NT2/D1 (cell line): Measurements from ENCODE around the gene LITAFD.

Experiments used
- DNase-seq: peaks from one replicate; pipeline ENCODE4 v3.0.0-alpha.2; 2011; ENCODE audit warnings: low read depth, low spot score
- H3K27me3 ChIP-seq: 2 replicates; pipeline ENCODE4 v1.6.0; 2011; ENCODE audit warnings: mild to moderate bottlenecking; ENCODE audit not compliant: insufficient read length, insufficient read depth
- H3K36me3 ChIP-seq: 2 replicates; pipeline ENCODE4 v1.6.1; 2011; ENCODE audit warnings: mild to moderate bottlenecking, low read length, mixed read lengths; ENCODE audit not compliant: insufficient read depth, insufficient read length
- H3K4me1 ChIP-seq: 2 replicates; pipeline ENCODE4 v1.5.1; 2011; ENCODE audit not compliant: insufficient read depth, insufficient read length
- H3K4me3 ChIP-seq: 2 replicates; pipeline ENCODE4 v1.5.1; 2011; ENCODE audit warnings: low read depth; ENCODE audit not compliant: insufficient read length
- H3K9ac ChIP-seq: 2 replicates; pipeline ENCODE4 v1.6.0; 2011; ENCODE audit warnings: low read depth; ENCODE audit not compliant: insufficient read length
- H3K9me3 ChIP-seq: 2 replicates; pipeline ENCODE4 v1.5.1; 2011; ENCODE audit warnings: mild to moderate bottlenecking, low read length; ENCODE audit not compliant: insufficient read depth
- SUZ12 ChIP-seq: IDR thresholded peaks from 2 replicates; pipeline ENCODE4 v1.6.1; 2011; ENCODE audit not compliant: insufficient read length, insufficient read depth; ENCODE audit errors: extremely low read depth
- YY1 ChIP-seq: IDR thresholded peaks from 2 replicates; pipeline ENCODE4 v1.6.1; 2011; ENCODE audit not compliant: insufficient read length, insufficient read depth
- ZNF274 ChIP-seq: IDR thresholded peaks from 2 replicates; pipeline ENCODE4 v1.6.1; 2011; ENCODE audit warnings: mild to moderate bottlenecking, low read depth, low read length

Gene LITAFD

DNA sequence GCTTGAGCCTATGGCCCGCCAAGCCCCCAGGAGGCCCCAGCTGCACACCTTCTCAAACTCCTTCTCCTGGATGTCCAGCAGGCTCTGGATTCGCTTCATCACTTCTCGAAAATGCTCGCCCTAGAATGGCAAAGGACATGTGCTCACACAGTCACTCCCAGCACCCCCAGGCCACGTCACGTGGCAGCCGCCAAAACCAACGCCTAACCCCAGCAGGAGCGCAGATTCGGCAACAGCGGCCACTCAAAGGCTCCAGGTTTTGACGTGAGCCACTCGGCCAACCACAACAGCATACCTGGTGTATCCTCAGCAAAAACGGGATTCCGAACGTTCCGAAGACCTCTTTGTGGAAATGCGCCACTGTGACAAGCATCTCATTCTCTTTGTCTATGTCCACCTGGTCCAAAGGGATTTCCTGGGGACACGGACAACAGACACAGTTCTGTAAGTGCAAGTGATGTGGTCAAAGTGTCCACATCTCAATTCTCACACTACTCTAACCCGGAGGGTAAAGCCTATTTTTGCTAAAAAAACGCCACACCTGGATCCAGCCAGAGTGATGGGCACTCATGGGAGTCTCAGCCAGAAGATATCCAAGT is 12.7 kb downstream of the LITAFD start:
- H3K4me3 ChIP-seq = no peak overlapping the region
- peaks cover 98% of the 10 kb centered on the region for H3K36me3 ChIP-seq

DNA sequence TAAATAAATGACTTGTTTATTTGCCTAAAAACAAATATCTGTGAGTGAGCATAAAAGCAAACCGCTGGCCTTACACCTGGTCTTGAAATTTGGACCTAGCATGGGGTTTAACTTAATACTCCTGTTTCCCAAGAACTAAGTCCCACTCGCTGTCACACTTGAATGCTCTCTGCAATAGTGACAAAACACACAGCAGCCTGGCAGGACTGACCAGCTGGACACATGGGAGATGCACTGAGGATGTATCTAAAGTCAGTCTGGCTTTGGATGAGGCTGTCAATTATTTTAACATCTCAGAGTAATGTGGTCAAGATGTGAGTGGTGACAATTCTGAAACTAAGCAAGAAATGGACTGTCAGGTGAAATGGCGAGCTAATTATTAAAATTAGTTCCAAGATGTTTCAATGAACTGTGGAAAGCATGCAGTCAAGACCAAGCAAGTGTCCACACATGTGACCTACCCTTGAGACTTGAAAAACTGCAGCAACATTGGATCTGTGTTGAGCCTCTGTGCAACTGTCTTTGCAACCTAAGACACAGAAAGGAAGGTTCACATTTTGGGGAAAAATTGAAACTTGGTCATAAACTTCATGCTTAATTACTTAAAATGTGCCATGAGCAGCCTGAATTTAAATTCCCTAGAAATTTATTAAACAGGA is 16.6 kb downstream of the LITAFD start:
- no peak for DNase-seq
- Histone ChIP-seq H3K9ac (no peak overlapping the region), H3K4me3 (no peak overlapping the region), H3K27me3 (no peaks in the 10 kb centered on the region), H3K9me3 (no peaks in the 10 kb centered on the region), H3K36me3 (peaks cover 97% of the 10 kb centered on the region), H3K4me1 (no peaks in the 10 kb centered on the region)
- TF ChIP-seq YY1 (no peak), ZNF274 (no peak), SUZ12 (no peak)

More for the DNA sequence above, 12.7 kb downstream of the LITAFD start:
- H3K9me3 ChIP-seq = no peaks in the 10 kb centered on the region
- H3K9ac ChIP-seq = no peak overlapping the region
- TF ChIP-seq YY1 = no peak
- no peak for TF ChIP-seq ZNF274
- no peak for TF ChIP-seq SUZ12
- no peaks in the 10 kb centered on the region for H3K27me3 ChIP-seq
- DNase-seq = no peak
- peaks cover 6% of the 10 kb centered on the region for H3K4me1 ChIP-seq

GRCh38 chr16:8899709-8900317 is 17.7 kb downstream of the LITAFD start:
- no peak for DNase-seq
- Histone ChIP-seq H3K4me3 (no peak overlapping the region), H3K4me1 (no peaks in the 10 kb centered on the region), H3K27me3 (no peaks in the 10 kb centered on the region), H3K36me3 (peaks cover 94% of the 10 kb centered on the region), H3K9me3 (no peaks in the 10 kb centered on the region), H3K9ac (no peak overlapping the region)
- TF ChIP-seq YY1 (no peak), SUZ12 (no peak)

GRCh38 chr16:8900343-8900742 is 18.2 kb downstream of the LITAFD start:
- TF ChIP-seq YY1 (no peak), SUZ12 (no peak), ZNF274 (no peak)
- Histone ChIP-seq H3K9ac (no peak overlapping the region), H3K4me1 (no peaks in the 10 kb centered on the region), H3K4me3 (no peak overlapping the region), H3K27me3 (no peaks in the 10 kb centered on the region), H3K9me3 (no peaks in the 10 kb centered on the region), H3K36me3 (peaks cover 94% of the 10 kb centered on the region)
- DNase-seq = no peak

GRCh38 chr16:8901320-8901861 is 19.2 kb downstream of the LITAFD start:
- no peak overlapping the region for H3K9ac ChIP-seq
- no peak for DNase-seq
- H3K36me3 ChIP-seq = peaks cover 95% of the 10 kb centered on the region
- no peaks in the 10 kb centered on the region for H3K4me1 ChIP-seq
- no peaks in the 10 kb centered on the region for H3K27me3 ChIP-seq
- no peaks in the 10 kb centered on the region for H3K9me3 ChIP-seq
- TF ChIP-seq SUZ12 (no peak), YY1 (no peak), ZNF274 (no peak)
- no peak overlapping the region for H3K4me3 ChIP-seq

DNA sequence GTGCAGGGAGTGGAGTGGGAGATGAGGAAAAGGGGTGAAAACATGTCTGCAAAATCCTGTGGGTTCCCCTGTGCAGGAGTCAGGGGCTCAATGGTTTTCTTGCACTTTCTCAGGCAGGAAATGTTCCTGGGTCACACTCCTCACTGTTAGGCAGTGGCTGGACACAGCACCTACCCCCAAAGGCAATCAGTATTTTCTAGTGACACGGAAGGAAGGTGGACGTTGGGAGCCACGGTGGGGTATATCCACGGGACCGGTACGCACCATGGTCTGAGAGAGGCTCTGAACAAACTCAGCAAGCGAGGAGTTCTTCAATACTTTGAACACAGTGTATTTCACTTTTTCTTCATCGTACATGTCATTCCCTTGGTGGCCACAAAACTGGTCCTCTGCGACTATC is 20.9 kb downstream of the LITAFD start:
- no peak for DNase-seq
- no peak overlapping the region for H3K9ac ChIP-seq
- H3K4me3 ChIP-seq = no peak overlapping the region
- no peaks in the 10 kb centered on the region for H3K27me3 ChIP-seq
- peaks cover 95% of the 10 kb centered on the region for H3K36me3 ChIP-seq
- TF ChIP-seq SUZ12 (no peak), YY1 (no peak), ZNF274 (no peak)
- no peaks in the 10 kb centered on the region for H3K4me1 ChIP-seq
- H3K9me3 ChIP-seq = no peaks in the 10 kb centered on the region

DNA sequence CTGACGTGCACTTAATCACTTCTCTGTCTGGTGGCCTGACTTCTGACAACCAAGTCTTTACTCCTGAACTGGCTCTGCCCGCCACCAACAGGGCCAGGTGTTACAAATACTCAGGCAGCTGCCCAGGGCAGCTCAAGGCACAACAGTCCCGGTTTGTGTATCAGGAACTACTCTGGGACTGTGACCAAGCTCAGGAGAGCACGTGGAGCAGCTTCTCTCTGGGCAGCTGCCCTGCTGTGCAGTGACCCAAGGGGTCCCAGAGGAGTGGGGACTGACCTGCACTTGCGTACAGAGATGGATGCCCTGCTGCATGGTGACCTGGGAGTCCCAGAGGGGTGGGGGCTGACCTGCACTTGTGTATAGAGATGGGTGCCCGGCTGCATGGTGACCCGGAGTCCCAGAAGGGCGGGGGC is 21.9 kb downstream of the LITAFD start:
- Histone ChIP-seq H3K4me1 (peaks cover 3% of the 10 kb centered on the region), H3K9ac (no peak overlapping the region), H3K9me3 (no peaks in the 10 kb centered on the region), H3K27me3 (no peaks in the 10 kb centered on the region), H3K4me3 (no peak overlapping the region), H3K36me3 (peaks cover 95% of the 10 kb centered on the region)
- no peak for TF ChIP-seq ZNF274
- TF ChIP-seq YY1 = no peak
- no peak for DNase-seq
